Osteocyte (in vitro differentiated cells): ENCODE results near the gene CHN1. TPM values are rescaled to one million over a fixed set of nuclear protein-coding genes. Genes with fewer than 3 reads are reported as not detected.

ENCODE experiments used
- DNase-seq: peaks from one replicate; pipeline ENCODE4 v3.0.0; 2021; ENCODE audit warnings: mixed read lengths; ENCODE audit not compliant: unreplicated experiment; ENCODE audit errors: extremely low spot score
- H3K27ac Mint-ChIP-seq: one replicate; pipeline ENCODE4 v1.8.0; 2021; ENCODE audit warnings: mild to moderate bottlenecking, mixed read lengths; ENCODE audit not compliant: unreplicated experiment
- H3K27me3 Mint-ChIP-seq: one replicate; pipeline ENCODE4 v1.8.0; 2021; ENCODE audit warnings: mixed read lengths; ENCODE audit not compliant: unreplicated experiment
- H3K36me3 Mint-ChIP-seq: one replicate; pipeline ENCODE4 v1.8.0; 2021; ENCODE audit warnings: mixed read lengths; ENCODE audit not compliant: unreplicated experiment
- H3K4me1 Mint-ChIP-seq: one replicate; pipeline ENCODE4 v1.8.0; 2021; ENCODE audit warnings: mixed read lengths; ENCODE audit not compliant: unreplicated experiment
- H3K4me3 Mint-ChIP-seq: one replicate; pipeline ENCODE4 v1.8.0; 2021; ENCODE audit warnings: mild to moderate bottlenecking, moderate library complexity, mixed read lengths; ENCODE audit not compliant: unreplicated experiment
- H3K9me3 Mint-ChIP-seq: one replicate; pipeline ENCODE4 v1.8.0; 2021; ENCODE audit warnings: mixed read lengths; ENCODE audit not compliant: unreplicated experiment
- CTCF ChIP-seq: fragments of 200-600 bp; sonication (generic); IDR thresholded peaks from 2 replicates; pipeline ENCODE4 v1.5.0; 2021; ENCODE audit warnings: antibody characterized with exemption, mild to moderate bottlenecking, moderate library complexity
- total RNA-seq: library from RNA; stranded (reverse); gene quantifications from 2 replicates; pipeline ENCODE4 v1.2.1, GENCODE V29; 2021

CHN1 gene
- total RNA-seq, 1 donor from 2014 or later, result 22.3 TPM

DNA sequence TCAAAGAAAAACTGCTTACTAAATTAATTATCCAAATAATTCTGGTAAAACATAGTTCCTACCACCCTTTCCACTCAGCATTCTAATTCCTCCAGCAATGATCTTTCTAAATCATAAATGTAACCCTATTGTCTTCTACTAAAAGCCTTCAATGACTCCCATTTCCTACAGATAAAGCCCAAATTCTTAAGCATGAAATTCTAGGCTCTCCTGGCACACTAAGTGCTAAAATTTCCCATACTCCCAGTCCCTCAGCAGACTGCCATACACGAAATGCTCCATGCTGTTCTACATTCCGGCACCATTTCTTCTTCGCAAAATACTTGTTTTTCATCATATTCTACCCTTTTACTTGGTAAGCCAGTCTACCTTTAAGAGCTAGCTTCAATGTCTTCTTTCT, 96.9 kb downstream of the CHN1 start:
- Mint-ChIP-seq H3K4me1 (no peaks in the 10 kb centered on the region), H3K4me3 (no peak overlapping the region), H3K27me3 (no peaks in the 10 kb centered on the region), H3K9me3 (no peaks in the 10 kb centered on the region), H3K36me3 (peaks cover 9% of the 10 kb centered on the region), H3K27ac (no peak overlapping the region)
- no peak for TF ChIP-seq CTCF
- no peak for DNase-seq

- Mint-ChIP-seq H3K36me3 (no peaks in the 10 kb centered on the region), H3K4me3 (no peak overlapping the region), H3K27ac (no peak overlapping the region), H3K9me3 (no peaks in the 10 kb centered on the region), H3K27me3 (no peaks in the 10 kb centered on the region), H3K4me1 (no peaks in the 10 kb centered on the region)
- DNase-seq, result no peak
- TF ChIP-seq CTCF, result no peak
Observed at GRCh38 chr2:174903264-174903556, 102.0 kb downstream of the CHN1 start.

GRCh38 chr2:174902506-174903263, 102.5 kb downstream of the CHN1 start:
- Mint-ChIP-seq H3K4me1 (no peaks in the 10 kb centered on the region), H3K4me3 (no peak overlapping the region), H3K36me3 (no peaks in the 10 kb centered on the region), H3K27me3 (no peaks in the 10 kb centered on the region), H3K9me3 (no peaks in the 10 kb centered on the region), H3K27ac (no peak overlapping the region)
- no peak for TF ChIP-seq CTCF
- DNase-seq, result no peak

DNA sequence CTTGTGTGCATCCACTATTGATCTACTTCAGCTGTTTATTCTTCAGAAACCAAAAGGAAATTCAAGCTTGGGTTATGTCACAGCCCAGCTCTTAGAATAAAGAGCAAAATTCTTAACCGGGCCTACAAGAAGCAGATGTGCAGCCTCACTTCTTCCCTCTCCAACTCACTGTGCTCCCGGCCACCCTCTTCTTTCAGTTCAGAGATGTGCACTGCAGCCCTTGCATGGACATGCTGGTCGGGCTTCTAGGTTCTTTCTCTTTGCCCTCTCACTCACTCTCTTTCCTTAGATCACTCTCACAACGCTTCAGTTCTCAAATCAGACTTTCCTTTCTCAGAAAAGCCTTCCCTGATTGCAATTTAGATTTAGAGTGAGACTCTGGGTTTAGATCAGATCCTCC, 104.1 kb downstream of the CHN1 start:
- Mint-ChIP-seq H3K27ac (no peak overlapping the region), H3K9me3 (no peaks in the 10 kb centered on the region), H3K4me1 (no peaks in the 10 kb centered on the region), H3K36me3 (no peaks in the 10 kb centered on the region), H3K4me3 (no peak overlapping the region), H3K27me3 (no peaks in the 10 kb centered on the region)
- no peak for DNase-seq
- TF ChIP-seq CTCF, result no peak

GRCh38 chr2:174897286-174897685, 107.9 kb downstream of the CHN1 start:
- Mint-ChIP-seq H3K36me3 (no peaks in the 10 kb centered on the region), H3K4me3 (no peak overlapping the region), H3K27ac (no peak overlapping the region), H3K9me3 (peaks cover 10% of the 10 kb centered on the region), H3K27me3 (no peaks in the 10 kb centered on the region), H3K4me1 (peaks cover 4% of the 10 kb centered on the region)
- TF ChIP-seq CTCF, result no peak
- DNase-seq, result no peak
